ENCODE results near the gene TMEM217.

GRCh38 chr6:37273690-37274089 is 15.7 kb upstream of the TMEM217 start:
- TF ChIP-seq POLR2AphosphoS5 (IDR thresholded peaks at IDR 0.05; ENCODE audit: borderline replicate concordance, low read depth, low read length) (no peak), EZH2 (IDR thresholded peaks at IDR 0.05) (no peak)

Measured in SK-N-MC (cell line).